Measurements from ENCODE around the gene NLRP6.
"Not testable (repeated sequence)": the region's sequence is repeated elsewhere in the genome, so short reads cannot be mapped to it uniquely, and the experiment has no call there.

Gene NLRP6

GRCh38 chr11:256952-257737 lies 21.1 kb upstream of the NLRP6 start:
- no peak for DNase-seq

- no peak for DNase-seq
Measured at GRCh38 chr11:257766-258493, 20.3 kb upstream of the NLRP6 start.

GRCh38 chr11:259413-259812 lies 18.8 kb upstream of the NLRP6 start:
- no peak for DNase-seq

GRCh38 chr11:261624-262023 lies 16.6 kb upstream of the NLRP6 start:
- DNase-seq: no peak

GRCh38 chr11:266676-267439 lies 11.3 kb upstream of the NLRP6 start:
- no peak for DNase-seq

- no peak for DNase-seq
Measured at GRCh38 chr11:267491-267994, 10.7 kb upstream of the NLRP6 start.

- DNase-seq: not testable (repeated sequence)
Measured at GRCh38 chr11:268716-269145, 9.5 kb upstream of the NLRP6 start.

- DNase-seq: no peak
Measured at GRCh38 chr11:269146-269890, 8.9 kb upstream of the NLRP6 start.

GRCh38 chr11:270451-271318 lies 7.5 kb upstream of the NLRP6 start:
- DNase-seq: no peak

GRCh38 chr11:271319-271715 lies 6.9 kb upstream of the NLRP6 start:
- DNase-seq: no peak

- DNase-seq: no peak
Measured at GRCh38 chr11:272195-272930, 5.8 kb upstream of the NLRP6 start.

GRCh38 chr11:272931-273198 lies 5.3 kb upstream of the NLRP6 start:
- no peak for DNase-seq

- DNase-seq: no peak
Measured at GRCh38 chr11:276219-276618, 2.0 kb upstream of the NLRP6 start.

GRCh38 chr11:279040-279965 lies 1.1 kb downstream of the NLRP6 start:
- DNase-seq: no peak

GRCh38 chr11:279966-280705 lies 1.9 kb downstream of the NLRP6 start:
- DNase-seq: no peak

GRCh38 chr11:280706-281485 lies 2.7 kb downstream of the NLRP6 start:
- no peak for DNase-seq

- DNase-seq: no peak
Measured at GRCh38 chr11:281486-282161, 3.4 kb downstream of the NLRP6 start.

- no peak for DNase-seq
Measured at GRCh38 chr11:282171-282570, 4.0 kb downstream of the NLRP6 start.

All from NCI-H1417 treated with DMSO at 0.1 percent for 48 hours (cell line).